ENCODE measurements around the gene GAPVD1.

GAPVD1 gene

DNA sequence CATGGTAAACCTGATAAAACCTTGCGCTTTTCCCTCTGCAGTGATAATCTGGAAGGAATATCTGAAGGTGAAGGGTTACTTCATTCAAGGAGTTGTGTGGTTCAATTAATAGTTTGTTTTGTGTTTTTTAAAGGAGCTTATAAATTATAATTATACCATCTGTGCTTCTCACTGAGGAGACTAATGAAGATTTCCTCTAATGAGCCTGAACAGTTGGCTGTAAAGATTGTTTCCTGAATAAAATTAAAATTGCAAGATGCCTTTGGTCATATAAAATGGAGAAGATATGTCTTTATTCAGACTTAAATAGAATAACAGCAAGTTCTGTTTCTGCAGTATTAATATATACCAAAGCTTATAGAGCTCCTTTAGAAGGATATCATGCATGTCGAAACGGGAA lies 59.9 kb downstream of the GAPVD1 start:
- no peak for ATAC-seq
- H3K9me3 Mint-ChIP-seq: peaks cover under 1% of the 10 kb centered on the region
- no peak for DNase-seq
- no peaks in the 10 kb centered on the region for H3K4me1 Mint-ChIP-seq
- H3K27ac Mint-ChIP-seq: no peak overlapping the region
- no peak overlapping the region for H3K4me3 Mint-ChIP-seq
- peaks cover 42% of the 10 kb centered on the region for H3K36me3 Mint-ChIP-seq (ENCODE audit: low read depth)
- no peaks in the 10 kb centered on the region for H3K27me3 Mint-ChIP-seq

DNA sequence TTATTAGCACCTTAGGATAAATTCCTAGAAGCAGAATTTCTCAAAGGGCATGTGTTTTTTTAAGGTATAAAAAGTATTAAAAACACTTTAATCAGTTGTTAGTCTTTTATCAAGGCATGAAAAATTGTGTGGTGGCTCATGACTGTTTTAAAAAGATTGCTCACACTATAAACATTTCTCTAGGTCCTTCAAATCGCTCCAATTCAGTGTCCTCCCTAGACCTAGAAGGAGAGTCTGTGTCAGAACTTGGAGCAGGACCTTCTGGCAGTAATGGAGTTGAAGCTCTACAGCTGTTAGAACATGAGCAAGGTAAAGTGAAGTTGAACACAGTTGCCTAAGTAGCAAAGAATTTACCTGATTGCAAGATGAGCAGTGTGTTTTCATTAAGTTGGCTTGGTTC lies 62.0 kb downstream of the GAPVD1 start:
- no peak overlapping the region for H3K4me3 Mint-ChIP-seq
- peaks cover 30% of the 10 kb centered on the region for H3K36me3 Mint-ChIP-seq (ENCODE audit: low read depth)
- no peak overlapping the region for H3K27ac Mint-ChIP-seq
- ATAC-seq: no peak
- H3K9me3 Mint-ChIP-seq: no peaks in the 10 kb centered on the region
- H3K4me1 Mint-ChIP-seq: no peaks in the 10 kb centered on the region
- DNase-seq: no peak
- no peaks in the 10 kb centered on the region for H3K27me3 Mint-ChIP-seq

DNA sequence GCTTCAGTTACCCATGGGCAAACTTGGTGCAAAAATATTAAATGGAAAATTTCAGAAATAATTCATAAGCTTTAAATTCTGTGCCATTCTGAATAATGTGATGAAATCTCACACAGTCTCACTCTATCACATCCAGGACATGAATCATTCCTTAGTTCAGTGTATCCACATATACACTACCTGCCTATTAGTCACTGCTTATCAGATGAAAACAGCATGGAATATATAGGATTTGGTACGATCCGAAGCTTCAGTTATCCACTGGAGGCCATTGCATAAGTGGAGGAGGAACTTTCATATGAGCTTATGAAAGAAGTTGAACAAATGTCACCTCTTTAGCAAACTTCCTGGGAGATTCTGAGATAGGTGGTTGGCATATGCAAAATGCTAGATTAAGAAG lies 64.2 kb downstream of the GAPVD1 start:
- Mint-ChIP-seq H3K9me3 (no peaks in the 10 kb centered on the region), H3K27me3 (no peaks in the 10 kb centered on the region), H3K27ac (no peak overlapping the region), H3K36me3 (ENCODE audit: low read depth) (peaks cover 38% of the 10 kb centered on the region), H3K4me3 (no peak overlapping the region), H3K4me1 (peaks cover 7% of the 10 kb centered on the region)
- no peak for DNase-seq
- ATAC-seq: no peak

DNA sequence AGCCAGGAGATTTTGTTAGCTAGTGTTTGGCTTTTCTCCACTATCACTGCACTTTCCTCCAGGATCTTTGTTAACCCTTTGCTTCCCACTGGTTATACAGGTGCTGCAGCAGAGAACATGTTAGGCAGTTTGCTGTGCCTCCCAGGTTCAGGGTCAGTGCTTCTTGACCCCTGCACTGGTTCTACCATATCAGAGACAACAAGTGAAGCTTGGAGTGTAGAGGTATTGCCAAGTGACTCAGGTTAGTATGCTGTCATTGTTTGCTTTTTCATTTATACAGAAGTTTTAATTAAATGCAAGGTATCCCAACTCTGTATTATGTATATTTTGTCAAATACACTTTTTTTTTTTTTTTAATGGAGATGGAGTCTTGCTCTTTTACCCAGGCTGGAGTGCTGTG lies 68.4 kb downstream of the GAPVD1 start:
- no peak for ATAC-seq
- Mint-ChIP-seq H3K9me3 (no peaks in the 10 kb centered on the region), H3K4me1 (peaks cover 29% of the 10 kb centered on the region), H3K4me3 (no peak overlapping the region), H3K27ac (no peak overlapping the region), H3K27me3 (no peaks in the 10 kb centered on the region), H3K36me3 (ENCODE audit: low read depth) (peaks cover 54% of the 10 kb centered on the region)
- no peak for DNase-seq

DNA sequence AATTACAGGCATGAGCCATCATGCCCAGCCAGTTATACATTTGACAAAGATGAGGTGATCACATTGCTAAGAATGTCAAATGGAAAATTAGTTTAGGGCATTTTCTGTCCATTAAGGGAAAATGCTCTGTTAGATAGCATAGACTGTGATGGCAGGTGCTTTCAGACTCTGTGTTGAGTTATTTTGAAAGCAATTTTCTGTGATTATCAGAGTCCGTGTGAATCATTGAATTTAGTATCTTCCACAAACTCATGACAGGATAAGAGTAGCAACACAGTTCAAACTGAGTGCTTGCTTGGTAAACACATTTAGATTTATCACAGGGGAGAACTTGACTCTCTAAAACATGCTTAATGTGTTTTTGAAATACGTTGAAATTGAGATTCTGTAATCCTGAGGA lies 69.0 kb downstream of the GAPVD1 start:
- Mint-ChIP-seq H3K27me3 (no peaks in the 10 kb centered on the region), H3K9me3 (no peaks in the 10 kb centered on the region), H3K27ac (no peak overlapping the region), H3K4me1 (peaks cover 29% of the 10 kb centered on the region), H3K36me3 (ENCODE audit: low read depth) (peaks cover 53% of the 10 kb centered on the region), H3K4me3 (no peak overlapping the region)
- DNase-seq (no peak), ATAC-seq (no peak)

DNA sequence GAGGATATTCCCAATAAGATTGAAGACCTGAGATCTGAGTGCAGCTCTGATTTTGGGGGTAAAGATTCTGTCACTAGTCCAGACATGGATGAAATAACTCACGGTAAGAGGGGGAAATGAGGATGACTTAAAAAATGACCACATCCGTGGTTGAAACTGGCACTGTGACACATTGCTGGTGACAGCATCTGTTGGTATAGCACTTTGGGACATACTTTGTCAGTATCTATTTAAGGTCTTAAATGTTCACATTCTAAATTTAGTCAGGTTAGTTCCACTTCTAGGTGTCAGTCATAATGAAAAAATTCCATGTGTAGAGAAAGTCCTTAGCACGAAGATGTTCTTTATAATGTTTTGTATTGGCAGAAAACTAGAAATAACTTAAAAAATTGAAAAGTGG lies 70.9 kb downstream of the GAPVD1 start:
- Mint-ChIP-seq H3K36me3 (ENCODE audit: low read depth) (peaks cover 41% of the 10 kb centered on the region), H3K4me3 (peak overlapping the region; percentile 34), H3K27ac (peak overlapping the region; percentile 79), H3K4me1 (peaks cover 29% of the 10 kb centered on the region), H3K27me3 (no peaks in the 10 kb centered on the region), H3K9me3 (no peaks in the 10 kb centered on the region)
- DNase-seq: peak; percentile 33
- ATAC-seq: peak; percentile 99

DNA sequence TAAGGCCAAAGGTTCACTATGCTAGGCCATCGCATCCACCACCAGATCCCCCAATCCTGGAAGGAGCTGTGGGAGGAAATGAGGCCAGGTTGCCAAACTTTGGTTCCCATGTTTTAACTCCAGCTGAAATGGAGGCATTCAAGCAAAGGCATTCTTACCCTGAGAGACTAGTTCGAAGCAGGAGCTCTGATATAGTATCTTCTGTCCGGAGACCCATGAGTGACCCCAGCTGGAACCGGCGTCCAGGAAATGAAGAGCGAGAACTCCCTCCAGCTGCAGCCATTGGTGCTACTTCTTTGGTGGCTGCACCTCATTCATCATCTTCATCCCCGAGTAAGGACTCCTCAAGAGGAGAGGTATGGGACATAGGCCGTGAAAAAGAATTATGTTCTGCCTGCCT lies 75.6 kb downstream of the GAPVD1 start:
- Mint-ChIP-seq H3K9me3 (no peaks in the 10 kb centered on the region), H3K4me1 (peaks cover 14% of the 10 kb centered on the region), H3K36me3 (ENCODE audit: low read depth) (peaks cover 42% of the 10 kb centered on the region), H3K4me3 (no peak overlapping the region), H3K27ac (no peak overlapping the region), H3K27me3 (no peaks in the 10 kb centered on the region)
- DNase-seq: no peak
- ATAC-seq: no peak

DNA sequence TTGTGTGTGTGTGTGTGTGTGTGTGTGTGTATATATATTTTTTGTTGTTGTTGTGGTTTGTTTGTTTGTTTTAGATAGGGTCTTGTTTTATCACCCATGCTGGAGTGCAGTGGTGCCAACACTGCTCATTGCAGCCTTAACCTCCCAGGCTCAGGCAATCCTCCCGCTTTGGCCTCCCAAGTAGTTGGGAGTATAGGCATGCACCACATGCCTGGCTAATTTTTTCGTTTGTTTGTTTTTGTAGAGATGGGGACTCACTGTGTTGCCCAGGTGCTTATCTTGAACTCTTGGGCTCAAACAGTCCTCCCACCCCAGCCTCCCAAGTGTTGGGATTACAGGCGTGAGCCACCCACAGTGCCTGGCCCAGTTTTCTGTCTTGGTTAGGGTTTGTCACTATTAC lies 77.3 kb downstream of the GAPVD1 start:
- Mint-ChIP-seq H3K27ac (no peak overlapping the region), H3K36me3 (ENCODE audit: low read depth) (peaks cover 35% of the 10 kb centered on the region), H3K9me3 (no peaks in the 10 kb centered on the region), H3K27me3 (no peaks in the 10 kb centered on the region), H3K4me3 (no peak overlapping the region), H3K4me1 (no peaks in the 10 kb centered on the region)
- no peak for DNase-seq
- no peak for ATAC-seq

DNA sequence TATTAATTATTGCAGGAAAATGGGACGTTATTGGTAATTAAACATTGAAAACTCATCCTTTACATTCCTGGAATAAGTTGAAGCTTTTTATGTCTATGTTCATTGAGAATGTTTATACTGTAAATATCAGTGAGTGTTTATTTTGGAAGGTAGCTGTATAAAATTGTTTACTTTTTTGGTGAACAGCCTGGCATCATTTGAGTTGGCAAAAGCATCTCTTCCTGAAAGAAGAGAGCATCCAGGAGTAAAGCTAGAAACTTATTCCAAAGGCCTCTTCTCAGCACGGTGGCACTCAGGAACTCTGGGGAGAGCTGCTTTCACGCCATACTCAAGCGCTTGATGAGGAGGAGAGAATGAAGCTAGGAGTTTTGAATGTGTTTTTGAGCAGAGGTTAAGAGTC lies 79.9 kb downstream of the GAPVD1 start:
- no peak for DNase-seq
- no peaks in the 10 kb centered on the region for H3K4me1 Mint-ChIP-seq
- no peak overlapping the region for H3K4me3 Mint-ChIP-seq
- H3K27ac Mint-ChIP-seq: no peak overlapping the region
- ATAC-seq: no peak
- H3K27me3 Mint-ChIP-seq: no peaks in the 10 kb centered on the region
- H3K36me3 Mint-ChIP-seq (ENCODE audit: low read depth): peaks cover 33% of the 10 kb centered on the region
- H3K9me3 Mint-ChIP-seq: no peaks in the 10 kb centered on the region

DNA sequence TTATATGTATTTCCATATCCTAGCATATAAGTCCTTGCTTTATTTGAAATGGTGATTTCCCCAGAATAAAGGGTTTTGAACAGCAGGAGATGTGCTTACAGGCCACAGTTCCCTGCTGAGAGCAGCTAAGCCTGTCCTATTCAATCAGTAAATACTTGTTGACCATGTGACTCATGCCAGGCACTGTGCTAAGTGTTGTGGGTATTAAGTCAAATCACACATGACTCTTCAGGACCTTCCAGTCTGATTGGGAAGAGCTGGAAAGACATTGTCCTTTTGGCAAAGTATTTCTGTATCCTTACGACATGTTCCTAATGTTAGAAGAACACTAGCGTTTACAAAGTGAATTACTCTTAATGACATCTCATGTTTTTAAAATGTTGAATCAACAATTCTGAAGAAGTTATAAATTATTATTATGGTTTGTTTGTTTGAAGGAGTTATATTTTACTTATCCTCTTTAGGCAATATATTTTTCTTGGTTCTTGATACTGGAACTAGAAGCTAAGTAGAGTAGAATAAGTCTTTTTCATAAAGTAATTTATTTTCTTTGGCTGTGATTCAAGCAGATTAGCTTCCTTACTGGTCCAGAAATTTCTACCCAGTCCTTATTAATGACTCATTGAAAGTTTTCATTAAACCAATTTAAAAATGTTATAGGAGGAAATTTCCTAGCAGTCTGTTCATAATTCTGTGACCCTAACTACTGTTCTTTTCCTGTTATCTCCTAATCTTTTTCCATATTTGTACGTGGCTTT lies 82.1 kb downstream of the GAPVD1 start:
- DNase-seq (no peak), ATAC-seq (no peak)
- Mint-ChIP-seq H3K4me1 (no peaks in the 10 kb centered on the region), H3K4me3 (no peak overlapping the region), H3K27me3 (no peaks in the 10 kb centered on the region), H3K27ac (no peak overlapping the region), H3K9me3 (no peaks in the 10 kb centered on the region), H3K36me3 (ENCODE audit: low read depth) (peaks cover 41% of the 10 kb centered on the region)

DNA sequence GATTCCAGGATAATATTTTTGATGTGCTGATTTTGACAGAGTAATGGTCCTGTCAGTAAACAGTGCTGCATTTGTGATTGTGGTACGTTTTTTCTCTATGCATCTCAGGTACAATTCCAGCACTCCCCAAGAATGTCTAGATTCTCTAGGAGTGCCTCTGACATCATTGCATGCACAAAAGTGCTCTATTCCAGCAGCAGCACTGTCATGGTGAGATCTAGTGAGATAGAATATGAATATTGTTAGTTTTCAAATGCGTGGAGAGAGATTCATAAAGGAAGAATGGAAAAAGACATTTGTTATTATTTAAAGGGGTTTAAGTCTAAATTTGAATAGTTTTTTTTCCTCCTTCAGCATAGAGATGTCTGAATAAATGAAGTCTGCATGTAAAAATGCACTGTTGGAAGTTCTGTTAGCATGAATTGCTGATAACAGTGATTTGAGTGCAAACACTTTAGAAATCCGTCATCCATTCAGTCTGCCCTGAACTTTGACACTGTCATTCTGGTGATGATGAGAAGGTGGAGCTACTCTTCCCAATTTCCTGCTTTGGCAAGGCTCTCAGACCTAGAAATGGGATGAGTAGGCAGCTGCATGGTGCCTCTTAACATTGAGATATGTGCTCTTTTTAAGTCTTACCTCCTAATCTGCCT lies 84.6 kb downstream of the GAPVD1 start:
- DNase-seq: no peak
- H3K4me3 Mint-ChIP-seq: no peak overlapping the region
- no peak for ATAC-seq
- no peaks in the 10 kb centered on the region for H3K27me3 Mint-ChIP-seq
- no peak overlapping the region for H3K27ac Mint-ChIP-seq
- H3K4me1 Mint-ChIP-seq: no peaks in the 10 kb centered on the region
- peaks cover 57% of the 10 kb centered on the region for H3K36me3 Mint-ChIP-seq (ENCODE audit: low read depth)
- no peaks in the 10 kb centered on the region for H3K9me3 Mint-ChIP-seq

DNA sequence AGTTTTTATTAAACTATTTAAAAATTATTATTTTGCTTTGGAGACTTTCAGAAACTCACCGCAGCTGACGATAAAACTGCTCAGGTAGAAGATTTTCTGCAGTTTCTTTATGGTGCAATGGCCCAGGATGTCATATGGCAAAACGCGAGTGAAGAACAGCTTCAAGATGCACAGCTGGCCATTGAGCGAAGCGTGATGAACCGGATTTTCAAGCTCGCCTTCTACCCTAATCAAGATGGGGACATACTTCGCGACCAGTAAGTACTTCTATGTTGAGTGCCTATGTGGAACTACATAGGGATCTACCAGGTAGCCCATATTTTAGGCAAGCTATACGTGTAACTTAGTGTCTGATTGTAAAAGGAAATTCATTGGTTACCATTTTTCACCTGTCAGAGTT lies 94.0 kb downstream of the GAPVD1 start:
- no peaks in the 10 kb centered on the region for H3K27me3 Mint-ChIP-seq
- H3K27ac Mint-ChIP-seq: peak overlapping the region; percentile 33
- H3K36me3 Mint-ChIP-seq (ENCODE audit: low read depth): peaks cover 52% of the 10 kb centered on the region
- H3K4me3 Mint-ChIP-seq: no peak overlapping the region
- H3K4me1 Mint-ChIP-seq: peaks cover 9% of the 10 kb centered on the region
- no peaks in the 10 kb centered on the region for H3K9me3 Mint-ChIP-seq
- DNase-seq (no peak), ATAC-seq (no peak)

DNA sequence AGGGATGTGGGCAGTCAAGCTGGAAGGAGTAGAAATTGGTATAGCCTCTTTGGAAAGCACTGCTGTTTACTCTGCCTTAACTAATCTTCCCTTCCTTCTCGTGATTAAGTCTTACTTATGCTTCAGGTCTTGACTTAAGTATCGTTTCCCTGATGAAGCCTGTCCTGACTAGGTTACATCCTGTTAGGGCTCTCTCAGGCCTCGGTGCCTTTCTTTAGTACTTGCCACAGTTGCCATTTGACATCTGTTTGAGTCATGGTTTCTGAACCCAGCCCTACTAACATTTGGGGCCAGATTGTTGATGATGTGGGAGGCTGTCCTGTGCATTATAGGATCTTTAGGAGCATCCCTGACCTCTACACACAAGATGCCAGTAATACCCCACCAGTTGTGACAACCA lies 94.4 kb downstream of the GAPVD1 start:
- ATAC-seq (peak; percentile 68), DNase-seq (no peak)
- Mint-ChIP-seq H3K27ac (peak overlapping the region; percentile 33), H3K9me3 (no peaks in the 10 kb centered on the region), H3K4me3 (no peak overlapping the region), H3K27me3 (no peaks in the 10 kb centered on the region), H3K4me1 (peaks cover 13% of the 10 kb centered on the region), H3K36me3 (ENCODE audit: low read depth) (peaks cover 52% of the 10 kb centered on the region)

DNA sequence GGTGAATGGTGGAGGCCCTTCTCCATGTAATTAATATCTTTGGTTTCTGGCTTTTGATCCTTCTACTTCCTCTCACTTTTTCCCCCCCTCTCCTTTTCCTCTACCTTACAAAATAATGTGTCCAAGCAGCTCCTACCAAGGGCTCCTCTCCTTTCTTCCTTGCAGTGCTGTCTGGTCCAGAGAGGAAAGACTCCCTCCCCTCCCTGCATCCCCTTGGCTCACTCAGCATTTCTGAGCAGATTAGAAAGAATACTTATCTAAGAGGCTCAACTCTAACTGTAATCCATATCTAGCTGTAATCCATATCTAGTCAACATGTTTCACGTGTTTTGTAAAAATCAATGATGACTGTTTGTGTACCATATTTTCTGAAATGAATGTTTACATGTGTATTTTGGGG lies 97.4 kb downstream of the GAPVD1 start:
- Mint-ChIP-seq H3K4me3 (no peak overlapping the region), H3K27me3 (no peaks in the 10 kb centered on the region), H3K36me3 (ENCODE audit: low read depth) (peaks cover 43% of the 10 kb centered on the region), H3K4me1 (peaks cover 15% of the 10 kb centered on the region), H3K27ac (no peak overlapping the region), H3K9me3 (no peaks in the 10 kb centered on the region)
- ATAC-seq (no peak), DNase-seq (no peak)

DNA sequence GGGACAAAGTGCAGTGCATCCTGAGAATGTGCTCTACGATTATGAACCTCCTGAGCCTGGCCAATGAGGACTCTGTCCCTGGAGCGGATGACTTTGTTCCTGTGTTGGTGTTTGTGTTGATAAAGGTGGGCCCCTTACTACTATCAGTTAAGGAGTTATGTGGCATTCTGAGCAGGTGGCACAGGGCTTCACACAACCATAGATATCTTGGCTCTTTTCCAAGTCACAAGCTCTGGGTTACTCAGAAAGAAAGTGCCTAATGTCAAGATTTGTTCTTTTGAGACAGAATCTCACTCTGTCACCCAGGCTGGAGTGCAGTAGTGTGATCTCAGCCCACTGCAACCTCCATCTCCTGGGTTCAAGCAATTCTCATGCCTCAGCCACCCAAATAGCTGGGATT lies 99.0 kb downstream of the GAPVD1 start:
- no peak overlapping the region for H3K27ac Mint-ChIP-seq
- no peak overlapping the region for H3K4me3 Mint-ChIP-seq
- no peaks in the 10 kb centered on the region for H3K9me3 Mint-ChIP-seq
- H3K27me3 Mint-ChIP-seq: no peaks in the 10 kb centered on the region
- DNase-seq (no peak), ATAC-seq (no peak)
- H3K36me3 Mint-ChIP-seq (ENCODE audit: low read depth): peaks cover 47% of the 10 kb centered on the region
- H3K4me1 Mint-ChIP-seq: peaks cover 15% of the 10 kb centered on the region

Data from activated naive CD8-positive, alpha-beta T cell treated with anti-CD3 and anti-CD28 coated beads, Interleukin-2, amount 50 U/mL, for 24 hours (primary cell).